HG02588 (cell line): Measurements from ENCODE around the gene ADGRG6.
A peak's percentile ranks its signal among the peaks of the same experiment; 100 is the strongest.

Experiments used
- ATAC-seq: cut with Tn5 transposase; IDR thresholded peaks from one replicate; pipeline ENCODE4 v1.9.1; 2021; ENCODE audit warnings: mild to moderate bottlenecking, moderate library complexity; ENCODE audit not compliant: unreplicated experiment

The ADGRG6 gene

DNA sequence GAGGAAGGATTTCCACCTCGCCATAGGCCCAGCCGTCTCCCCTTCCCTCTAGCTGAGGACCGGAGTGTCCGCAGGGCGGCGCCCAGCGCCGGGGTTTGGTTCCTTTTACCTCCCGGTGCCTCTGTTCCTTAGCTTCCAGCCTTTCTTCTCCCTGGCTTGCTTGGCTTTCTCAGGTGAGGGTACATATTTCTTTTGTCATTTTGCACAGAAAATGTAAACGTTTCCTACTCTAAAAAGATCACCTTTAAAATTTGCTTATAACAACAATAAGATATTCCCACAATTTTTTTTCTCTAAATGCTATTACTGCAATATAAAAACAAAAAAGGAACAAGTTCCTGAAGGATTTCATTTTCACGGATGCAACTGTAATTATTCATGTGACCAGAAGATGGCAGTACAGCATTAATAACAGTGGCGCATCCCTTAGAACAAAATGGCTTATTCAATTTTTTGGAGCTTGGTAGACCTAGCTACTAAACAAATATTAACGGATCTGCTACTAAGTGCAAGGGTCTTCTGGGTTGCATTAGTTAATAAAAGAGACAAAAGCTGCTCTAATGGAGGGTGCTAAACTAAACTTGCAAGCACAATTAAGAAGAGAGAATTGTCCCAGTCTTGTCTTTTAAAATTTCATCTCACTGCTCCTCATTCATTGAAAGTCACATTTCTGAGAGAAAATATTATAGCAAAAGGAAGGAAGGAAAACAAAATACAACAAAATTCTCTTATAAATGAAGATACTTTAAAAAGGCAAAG is 172.9 kb downstream of the ADGRG6 start:
- ATAC-seq = peak; percentile 62

DNA sequence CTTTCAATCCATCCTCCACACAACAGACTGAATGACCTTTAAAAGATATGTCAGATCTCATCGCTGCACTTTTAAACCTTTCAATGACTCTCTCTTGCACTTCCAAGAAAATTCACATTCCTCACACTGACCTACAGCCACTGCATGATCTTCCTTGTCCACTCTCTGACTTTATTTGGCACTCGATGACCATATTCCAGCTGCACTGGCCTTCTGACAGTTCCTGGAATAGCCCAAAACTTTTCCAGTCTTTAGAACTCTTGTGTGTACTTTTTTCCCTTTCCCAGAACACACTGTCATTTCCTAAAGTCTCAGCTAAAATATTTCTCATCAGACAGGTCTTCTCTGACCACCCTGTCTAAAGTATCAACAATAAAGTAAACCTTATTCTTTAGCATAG is 174.6 kb downstream of the ADGRG6 start:
- no peak for ATAC-seq

DNA sequence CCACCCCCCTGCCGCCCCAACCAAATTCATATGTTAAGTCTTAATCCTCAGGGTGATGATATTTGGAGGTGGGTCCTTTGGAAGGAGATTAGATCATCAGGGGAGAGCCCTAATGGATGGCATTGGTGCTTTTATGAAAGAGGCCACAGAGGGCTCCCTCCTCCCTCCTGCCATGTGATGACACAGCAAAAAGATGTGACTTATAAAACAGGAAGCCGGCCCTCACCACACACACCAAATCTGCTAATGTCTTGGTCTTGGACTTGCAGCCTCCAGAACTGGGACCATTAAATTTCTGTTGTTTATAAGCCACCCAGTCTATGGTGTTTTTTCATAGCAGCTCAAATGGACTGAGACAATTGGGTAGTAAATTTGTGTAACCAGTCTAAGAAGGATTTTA is 176.3 kb downstream of the ADGRG6 start:
- ATAC-seq = no peak

DNA sequence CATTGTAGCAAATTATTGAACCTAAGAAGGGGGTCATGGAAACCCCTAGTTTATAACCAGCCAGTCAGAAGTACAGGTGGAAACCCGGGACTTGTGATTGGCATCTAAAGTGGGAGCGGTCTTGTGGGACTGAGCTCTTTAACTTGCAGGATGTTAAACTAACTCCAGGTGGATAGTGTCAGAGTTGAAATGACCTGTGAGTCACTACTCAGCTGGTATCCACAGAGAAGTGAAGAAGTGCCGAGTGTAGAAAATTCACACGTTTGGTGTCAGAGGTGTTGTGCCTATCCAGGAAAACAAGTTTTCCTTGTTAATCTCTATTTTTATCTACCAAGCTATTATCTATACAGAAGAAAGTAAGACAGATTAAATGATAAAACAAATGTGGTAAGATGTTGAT is 179.7 kb downstream of the ADGRG6 start:
- no peak for ATAC-seq

DNA sequence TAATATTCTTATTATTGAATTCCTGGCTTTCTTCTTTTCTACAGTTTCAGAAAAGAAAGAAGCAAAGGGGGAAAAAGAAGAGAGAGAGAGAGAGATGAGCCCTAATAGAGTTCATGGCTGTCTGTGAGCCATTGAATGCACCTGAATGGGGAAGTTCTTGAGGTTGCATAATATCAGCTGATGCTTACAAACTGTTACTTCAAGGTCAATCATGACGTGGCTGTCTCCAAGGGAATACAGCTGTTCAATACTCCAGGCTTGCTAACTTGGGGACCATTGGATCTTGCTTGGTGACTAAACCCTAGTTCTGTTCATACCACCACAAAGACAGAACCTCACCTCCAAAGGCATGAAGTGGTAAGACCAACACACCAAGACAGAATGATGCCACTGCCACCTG is 180.4 kb downstream of the ADGRG6 start:
- no peak for ATAC-seq

DNA sequence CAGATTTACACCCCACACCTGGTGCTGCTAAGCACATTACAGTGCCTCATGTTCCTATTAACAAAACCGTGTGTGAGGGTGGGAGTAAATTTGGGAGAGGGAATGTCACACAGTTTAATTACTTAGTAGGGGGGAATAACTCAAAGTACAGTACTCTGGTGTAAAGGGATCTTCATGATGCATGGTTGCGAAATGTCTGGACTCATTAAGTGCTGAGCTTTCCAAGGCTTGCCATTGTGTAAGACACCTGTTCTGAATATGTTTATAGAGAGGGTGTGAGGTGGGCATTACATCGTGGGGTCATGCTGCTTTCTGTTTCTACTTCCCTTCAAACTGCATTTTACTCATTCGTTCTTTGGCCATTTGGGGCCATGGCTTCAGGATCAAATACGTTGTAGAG is 181.2 kb downstream of the ADGRG6 start:
- ATAC-seq = no peak

DNA sequence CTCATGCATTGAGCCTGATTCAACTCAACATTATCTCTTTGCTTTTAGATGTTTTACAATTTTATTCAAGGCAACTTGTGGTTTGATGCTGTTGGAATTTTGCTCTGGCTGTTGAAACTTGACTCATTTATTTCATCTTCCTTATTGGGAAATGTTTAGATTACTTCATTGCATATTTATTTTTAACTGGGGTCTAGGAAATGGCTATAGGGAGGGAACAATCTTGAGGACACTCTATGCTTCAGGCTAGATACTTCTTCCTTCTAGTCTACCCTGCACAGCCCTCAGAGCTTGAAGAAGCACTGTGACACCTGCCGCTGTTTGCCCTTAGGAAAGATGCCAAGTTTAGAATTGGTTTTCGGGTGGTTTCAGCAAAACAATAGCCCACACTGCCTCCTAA is 183.4 kb downstream of the ADGRG6 start:
- ATAC-seq = no peak

DNA sequence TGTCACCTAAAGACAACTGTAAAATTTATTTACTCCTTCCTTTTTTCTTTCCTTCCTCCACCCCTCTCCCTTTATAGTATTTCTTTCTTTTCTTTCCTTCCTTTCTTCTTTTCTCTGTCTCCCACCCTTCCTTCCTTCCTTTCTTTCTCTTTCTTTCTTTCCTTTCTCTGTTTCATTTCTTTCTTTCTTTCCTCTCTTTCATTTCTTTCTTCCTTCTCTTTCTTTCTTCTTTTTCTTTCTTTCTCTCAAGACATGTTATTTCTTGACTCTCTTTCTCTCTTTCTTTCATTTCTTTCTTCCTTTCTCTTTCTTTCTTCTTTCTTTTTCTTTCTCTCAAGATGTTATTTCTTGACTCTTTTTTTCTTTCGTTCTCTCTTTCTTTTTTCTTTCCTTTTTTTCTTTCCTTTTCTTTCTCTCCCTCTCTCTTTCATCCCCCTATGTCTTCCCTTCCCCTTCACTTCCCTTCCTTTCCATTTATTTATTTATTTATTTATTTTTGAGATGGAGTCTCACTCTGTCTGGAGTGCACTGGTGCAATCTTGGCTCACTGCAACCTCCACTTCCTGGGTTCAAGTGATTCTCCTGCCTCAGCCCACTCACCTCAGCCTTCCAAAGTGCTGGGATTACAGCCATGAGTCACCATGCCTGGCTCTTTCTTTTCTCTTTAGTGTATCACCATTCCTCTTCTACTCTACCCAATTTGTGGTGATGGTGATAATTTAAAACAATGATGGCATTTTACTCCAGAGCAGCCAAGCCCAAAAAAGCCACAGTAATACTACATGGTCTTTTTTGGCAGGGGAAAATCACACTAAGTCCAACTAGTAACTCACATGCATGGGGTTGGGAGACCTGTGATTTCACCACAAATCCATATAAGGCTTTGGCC is 188.2 kb downstream of the ADGRG6 start:
- ATAC-seq = no peak
